HepG2 (cell line): ENCODE measurements around the gene TNFRSF18. TPM values are rescaled to one million over a fixed set of nuclear protein-coding genes. Genes with fewer than 3 reads are reported as not detected.

Experiments
- BHLHE40 ChIP-seq: IDR thresholded peaks from 2 replicates; pipeline ENCODE4 v1.6.1; 2011; ENCODE audit warnings: low read length, improper control_type of control experiment
- CBX1 ChIP-seq: IDR thresholded peaks from one replicate; pipeline ENCODE4 v1.6.1; 2016; ENCODE audit warnings: antibody characterized with exemption, low read depth
- DBP ChIP-seq: sonication (generic); formaldehyde crosslinking; IDR thresholded peaks from 2 replicates; pipeline ENCODE4 v1.4.0; 2020; ENCODE audit warnings: missing genetic modification reagents; ENCODE audit errors: not compliant biosample characterization
- HMG20B ChIP-seq: conservative IDR thresholded peaks from 2 replicates; pipeline ENCODE4 v1.6.1; 2016; ENCODE audit warnings: missing genetic modification reagents, missing compliant biosample characterization
- HNF1A ChIP-seq, 2 experiments: sonication (generic) in 1 of 2; formaldehyde crosslinking in 1 of 2; IDR thresholded peaks; 2 replicates each; pipeline versions ENCODE4 v1.4.0 to v1.6.1; 2016 to 2020; ENCODE audit warnings: borderline replicate concordance in 1 of 2, low read depth in 1 of 2, mild to moderate bottlenecking in 1 of 2, missing genetic modification reagents in 1 of 2
- NFKBIZ ChIP-seq: IDR thresholded peaks from 2 replicates; pipeline ENCODE4 v1.6.1; 2018; ENCODE audit warnings: missing genetic modification reagents, missing compliant biosample characterization
- SRSF4 ChIP-seq: fragments of 200-400 bp; formaldehyde crosslinking; IDR thresholded peaks from one replicate; pipeline ENCODE4 v1.6.1; 2018; ENCODE audit warnings: mild to moderate bottlenecking, low read depth, low read length, moderate library complexity; ENCODE audit not compliant: poor library complexity, severe bottlenecking
- ZBTB26 ChIP-seq: IDR thresholded peaks from 2 replicates; pipeline ENCODE4 v1.6.1; 2016; ENCODE audit warnings: missing compliant biosample characterization, missing genetic modification reagents, borderline replicate concordance
- ZNF282 ChIP-seq: fragments of 450-650 bp; IDR thresholded peaks from 2 replicates; pipeline ENCODE4 v1.6.1; 2018; ENCODE audit not compliant: partially characterized antibody
- ZNF335 ChIP-seq: sonication (generic); formaldehyde crosslinking; IDR thresholded peaks from 2 replicates; pipeline ENCODE4 v1.4.0; 2020; ENCODE audit warnings: missing genetic modification reagents
- ZNF343 ChIP-seq: sonication (generic); formaldehyde crosslinking; IDR thresholded peaks from 2 replicates; pipeline ENCODE4 v1.4.0; 2020; ENCODE audit warnings: mild to moderate bottlenecking, missing genetic modification reagents
- ZNF451 ChIP-seq: sonication (generic); formaldehyde crosslinking; IDR thresholded peaks from 2 replicates; pipeline ENCODE4 v1.5.0; 2020; ENCODE audit warnings: mild to moderate bottlenecking, missing genetic modification reagents
- ZNF543 ChIP-seq: sonication (generic); formaldehyde crosslinking; IDR thresholded peaks from 2 replicates; pipeline ENCODE4 v1.4.0; 2020; ENCODE audit warnings: mild to moderate bottlenecking, missing genetic modification reagents
- ZNF549 ChIP-seq: sonication (generic); formaldehyde crosslinking; IDR thresholded peaks from 2 replicates; pipeline ENCODE4 v1.5.0; 2020; ENCODE audit warnings: missing genetic modification reagents
- ZNF724P ChIP-seq: sonication (generic); formaldehyde crosslinking; IDR thresholded peaks from 2 replicates; pipeline ENCODE4 v1.8.0; 2022; ENCODE audit warnings: missing genetic modification reagents, borderline replicate concordance
- ZNF75D ChIP-seq: sonication (generic); formaldehyde crosslinking; IDR thresholded peaks from 2 replicates; pipeline ENCODE4 v1.8.1; 2023; ENCODE audit warnings: missing genetic modification reagents, mild to moderate bottlenecking, borderline replicate concordance
- polyA plus RNA-seq, 8 experiments: library from polyadenylated mRNA; depleted of rRNA in 3 of 8; stranded (reverse) in 7 of 8; unstranded in 1 of 8; fragments of >200 nt; fragmentation: Illumina TruSeq in 4 of 8; extraction: Trizol in 4 of 8; gene quantifications; 2 replicates each; pipeline versions ENCODE4 v1.2.1 to v1.2.3, GENCODE V29; 2011 to 2016; ENCODE audit warnings: low read depth in 4 of 8, missing spikeins in 1 of 8, mixed read lengths in 1 of 8; ENCODE audit not compliant: insufficient read depth in 1 of 8
- total RNA-seq, 5 experiments: library from RNA; depleted of rRNA; stranded (reverse); fragments of >200 nt; fragmentation: Illumina TruSeq; extraction: Trizol; gene quantifications; 2 replicates each; pipeline ENCODE4 v1.2.3, GENCODE V29; 2016; ENCODE audit warnings: low read depth in 1 of 5
- TF ChIP-seq, protein P1 (sequence below): sonication (generic); formaldehyde crosslinking; IDR thresholded peaks from 2 replicates; pipeline ENCODE4 v1.4.0; 2020; ENCODE audit warnings: missing genetic modification reagents, borderline replicate concordance

Gene TNFRSF18
- total and polyA plus RNA-seq, 2 of the 13 experiments (the other 11 are each of a cell fraction or from before 2014, with no cell fraction given), result not detected

GRCh38 chr1:1231400-1232207 is 25.2 kb upstream of the TNFRSF18 start, which contains the start of gene SDF4 (continued):
- TF ChIP-seq, protein P1, sequence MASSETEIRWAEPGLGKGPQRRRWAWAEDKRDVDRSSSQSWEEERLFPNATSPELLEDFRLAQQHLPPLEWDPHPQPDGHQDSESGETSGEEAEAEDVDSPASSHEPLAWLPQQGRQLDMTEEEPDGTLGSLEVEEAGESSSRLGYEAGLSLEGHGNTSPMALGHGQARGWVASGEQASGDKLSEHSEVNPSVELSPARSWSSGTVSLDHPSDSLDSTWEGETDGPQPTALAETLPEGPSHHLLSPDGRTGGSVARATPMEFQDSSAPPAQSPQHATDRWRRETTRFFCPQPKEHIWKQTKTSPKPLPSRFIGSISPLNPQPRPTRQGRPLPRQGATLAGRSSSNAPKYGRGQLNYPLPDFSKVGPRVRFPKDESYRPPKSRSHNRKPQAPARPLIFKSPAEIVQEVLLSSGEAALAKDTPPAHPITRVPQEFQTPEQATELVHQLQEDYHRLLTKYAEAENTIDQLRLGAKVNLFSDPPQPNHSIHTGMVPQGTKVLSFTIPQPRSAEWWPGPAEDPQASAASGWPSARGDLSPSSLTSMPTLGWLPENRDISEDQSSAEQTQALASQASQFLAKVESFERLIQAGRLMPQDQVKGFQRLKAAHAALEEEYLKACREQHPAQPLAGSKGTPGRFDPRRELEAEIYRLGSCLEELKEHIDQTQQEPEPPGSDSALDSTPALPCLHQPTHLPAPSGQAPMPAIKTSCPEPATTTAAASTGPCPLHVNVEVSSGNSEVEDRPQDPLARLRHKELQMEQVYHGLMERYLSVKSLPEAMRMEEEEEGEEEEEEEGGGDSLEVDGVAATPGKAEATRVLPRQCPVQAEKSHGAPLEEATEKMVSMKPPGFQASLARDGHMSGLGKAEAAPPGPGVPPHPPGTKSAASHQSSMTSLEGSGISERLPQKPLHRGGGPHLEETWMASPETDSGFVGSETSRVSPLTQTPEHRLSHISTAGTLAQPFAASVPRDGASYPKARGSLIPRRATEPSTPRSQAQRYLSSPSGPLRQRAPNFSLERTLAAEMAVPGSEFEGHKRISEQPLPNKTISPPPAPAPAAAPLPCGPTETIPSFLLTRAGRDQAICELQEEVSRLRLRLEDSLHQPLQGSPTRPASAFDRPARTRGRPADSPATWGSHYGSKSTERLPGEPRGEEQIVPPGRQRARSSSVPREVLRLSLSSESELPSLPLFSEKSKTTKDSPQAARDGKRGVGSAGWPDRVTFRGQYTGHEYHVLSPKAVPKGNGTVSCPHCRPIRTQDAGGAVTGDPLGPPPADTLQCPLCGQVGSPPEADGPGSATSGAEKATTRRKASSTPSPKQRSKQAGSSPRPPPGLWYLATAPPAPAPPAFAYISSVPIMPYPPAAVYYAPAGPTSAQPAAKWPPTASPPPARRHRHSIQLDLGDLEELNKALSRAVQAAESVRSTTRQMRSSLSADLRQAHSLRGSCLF, result no peak
- TF ChIP-seq ZNF451, result peak; percentile 72; the same call in 1 of the 2 replicates
- no peak for TF ChIP-seq ZNF549 (CRISPR knock-in tag)
- peak; percentile 86 for TF ChIP-seq ZNF343 (CRISPR knock-in tag)
- no peak for TF ChIP-seq ZNF724P (CRISPR knock-in tag)
- TF ChIP-seq ZBTB26, result peak; percentile 52; the same call in 1 of the 2 replicates
- peak; percentile 73; the same call in 1 of the 2 replicates for TF ChIP-seq ZNF335
- no peak for TF ChIP-seq DBP (CRISPR knock-in tag)
- TF ChIP-seq SRSF4, result no peak
- TF ChIP-seq ZNF543 (CRISPR knock-in tag), result peak; percentile 56; the same call in 1 of the 2 replicates
- no peak for TF ChIP-seq HMG20B (CRISPR knock-in tag)
- no peak for TF ChIP-seq CBX1
- no peak for TF ChIP-seq HNF1A (IDR thresholded peaks at IDR 0.05; ENCODE audit: low read depth)
- peak; percentile 13; the same call in 1 of the 2 replicates for TF ChIP-seq HNF1A (CRISPR knock-in tag; IDR thresholded peaks at IDR 0.05; ENCODE audit: borderline replicate concordance)
- TF ChIP-seq ZNF282, result no peak
- TF ChIP-seq BHLHE40, result 0 out of 2 replicates have a peak, but pooled peaks have one; percentile 6
- TF ChIP-seq ZNF75D (CRISPR knock-in tag), result no peak
- TF ChIP-seq NFKBIZ (CRISPR knock-in tag), result no peak; the same call in 1 of the 2 replicates
